Upper lobe of right lung (tissue), 1 donor: Measurements from ENCODE around the gene ILF3. TPM values are rescaled to one million over a fixed set of nuclear protein-coding genes. Genes with fewer than 3 reads are reported as not detected.

ENCODE experiments used
- ATAC-seq: fragments of 200-7000 bp; cut with Tn5 transposase; one replicate; pipeline ENCODE4 v1.9.1; 2020; ENCODE audit warnings: mild to moderate bottlenecking, moderate library complexity
- DNase-seq: peaks from one replicate; pipeline ENCODE4 v3.0.0-alpha.2; 2020
- H3K27ac ChIP-seq: fragments of 200-600 bp; one replicate; pipeline ENCODE4 v1.8.0; 2022
- H3K27me3 ChIP-seq: fragments of 200-600 bp; one replicate; pipeline ENCODE4 v1.8.0; 2022; ENCODE audit warnings: mild to moderate bottlenecking
- H3K36me3 ChIP-seq: fragments of 200-600 bp; one replicate; pipeline ENCODE4 v1.8.0; 2022
- H3K4me1 ChIP-seq: fragments of 200-600 bp; one replicate; pipeline ENCODE4 v1.8.0; 2022
- H3K4me3 ChIP-seq: fragments of 200-600 bp; one replicate; pipeline ENCODE4 v1.8.0; 2022; ENCODE audit warnings: mild to moderate bottlenecking
- H3K9me3 ChIP-seq: fragments of 200-600 bp; one replicate; pipeline ENCODE4 v1.8.0; 2022
- CTCF ChIP-seq: fragments of 200-600 bp; IDR thresholded peaks from one replicate; pipeline ENCODE4 v1.8.0; 2022; ENCODE audit warnings: antibody characterized with exemption
- intact Hi-C: fragments of 100-400 bp; cut with DNase I; formaldehyde crosslinking; loops from one replicate; pipeline ENCODE4 v1.11.0; 2022
- total RNA-seq: library from RNA; stranded (reverse); fragmentation: NEBNext Ultra II Directional; extraction: Animal tissue kit (Norgen Biotek cat#: 25700); gene quantifications from one replicate; pipeline ENCODE4 v1.2.1, GENCODE V29; 2021
- donor health status: DM: no; HTN: yes; CAD: no; lungs with severe emphysema.

The ILF3 gene
- total RNA-seq, 1 donor from 2014 or later, result 182 TPM

- Histone ChIP-seq H3K4me1 (no peaks in the 10 kb centered on the region), H3K9me3 (no peaks in the 10 kb centered on the region), H3K27ac (no peak overlapping the region), H3K27me3 (no peaks in the 10 kb centered on the region), H3K4me3 (no peak overlapping the region), H3K36me3 (peaks cover 100% of the 10 kb centered on the region)
- TF ChIP-seq CTCF, result no peak
- intact Hi-C loops, result no loop called here
- ATAC-seq (no peak), DNase-seq (no peak)
These were observed 29.4 kb downstream of the ILF3 start for GRCh38 chr19:10683582-10683981.

- peaks cover 100% of the 10 kb centered on the region for H3K36me3 ChIP-seq
- no peaks in the 10 kb centered on the region for H3K27me3 ChIP-seq
- no peaks in the 10 kb centered on the region for H3K9me3 ChIP-seq
- DNase-seq, result no peak
- no peak for TF ChIP-seq CTCF
- H3K27ac ChIP-seq, result no peak overlapping the region
- intact Hi-C loops, result no loop called here
- ATAC-seq, result no peak
- no peak overlapping the region for H3K4me3 ChIP-seq
- no peaks in the 10 kb centered on the region for H3K4me1 ChIP-seq
These were observed 31.1 kb downstream of the ILF3 start for GRCh38 chr19:10685210-10685609.

- DNase-seq (no peak), ATAC-seq (no peak)
- no peaks in the 10 kb centered on the region for H3K4me1 ChIP-seq
- no peaks in the 10 kb centered on the region for H3K27me3 ChIP-seq
- TF ChIP-seq CTCF, result no peak
- no peak overlapping the region for H3K4me3 ChIP-seq
- intact Hi-C loops, result no loop called here
- no peak overlapping the region for H3K27ac ChIP-seq
- H3K9me3 ChIP-seq, result no peaks in the 10 kb centered on the region
- peaks cover 100% of the 10 kb centered on the region for H3K36me3 ChIP-seq
These were observed 32.0 kb downstream of the ILF3 start for GRCh38 chr19:10686193-10686592.

GRCh38 chr19:10686661-10687517 lies 32.7 kb downstream of the ILF3 start:
- no peak overlapping the region for H3K4me3 ChIP-seq
- H3K9me3 ChIP-seq, result no peaks in the 10 kb centered on the region
- H3K36me3 ChIP-seq, result peaks cover 100% of the 10 kb centered on the region
- intact Hi-C loops, result no loop called here
- ATAC-seq (no peak), DNase-seq (no peak)
- TF ChIP-seq CTCF, result no peak
- no peaks in the 10 kb centered on the region for H3K27me3 ChIP-seq
- no peaks in the 10 kb centered on the region for H3K4me1 ChIP-seq
- no peak overlapping the region for H3K27ac ChIP-seq

- Histone ChIP-seq H3K9me3 (no peaks in the 10 kb centered on the region), H3K4me1 (no peaks in the 10 kb centered on the region), H3K36me3 (peaks cover 97% of the 10 kb centered on the region), H3K4me3 (no peak overlapping the region), H3K27ac (no peak overlapping the region), H3K27me3 (no peaks in the 10 kb centered on the region)
- no peak for DNase-seq
- no peak for ATAC-seq
- intact Hi-C loops, result no loop called here
- no peak for TF ChIP-seq CTCF
These were observed 33.6 kb downstream of the ILF3 start for GRCh38 chr19:10687518-10688288.
